Measurements from ENCODE around the gene HMCN1.
"Not testable (repeated sequence)": the region's sequence is repeated elsewhere in the genome, so short reads cannot be mapped to it uniquely, and the experiment has no call there.

HMCN1 gene

GRCh38 chr1:185790194-185790735 is 56.1 kb downstream of the HMCN1 start:
- no peak overlapping the region for H3K4me3 ChIP-seq (ENCODE audit: low read length)
- DNase-seq (ENCODE audit: low read depth, low spot score): no peak

DNA sequence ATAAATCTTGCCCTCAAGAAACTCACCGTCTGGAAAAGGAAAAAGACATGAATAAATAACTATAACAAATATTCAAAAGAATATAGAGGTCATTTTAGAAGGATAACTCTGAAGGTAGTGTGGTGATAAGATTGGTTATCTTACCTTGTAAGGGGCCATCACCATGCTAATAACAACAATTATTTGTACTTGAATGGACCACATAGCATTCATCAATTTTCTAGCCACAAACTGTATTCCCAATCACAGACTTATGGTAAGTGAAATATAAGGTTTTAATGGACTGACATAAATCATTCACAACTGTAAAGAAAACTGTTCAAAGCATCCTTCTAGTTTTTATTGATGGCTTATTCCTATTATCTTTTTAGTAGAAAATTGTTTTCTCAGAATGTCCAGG is 57.8 kb downstream of the HMCN1 start:
- DNase-seq (ENCODE audit: low read depth, low spot score): no peak

GRCh38 chr1:185794495-185794894 is 60.3 kb downstream of the HMCN1 start:
- not testable (repeated sequence) for DNase-seq (ENCODE audit: low read depth, low spot score)

More for the DNA sequence above, 57.8 kb downstream of the HMCN1 start:
- H3K4me3 ChIP-seq (ENCODE audit: low read length): no peak overlapping the region

DNA sequence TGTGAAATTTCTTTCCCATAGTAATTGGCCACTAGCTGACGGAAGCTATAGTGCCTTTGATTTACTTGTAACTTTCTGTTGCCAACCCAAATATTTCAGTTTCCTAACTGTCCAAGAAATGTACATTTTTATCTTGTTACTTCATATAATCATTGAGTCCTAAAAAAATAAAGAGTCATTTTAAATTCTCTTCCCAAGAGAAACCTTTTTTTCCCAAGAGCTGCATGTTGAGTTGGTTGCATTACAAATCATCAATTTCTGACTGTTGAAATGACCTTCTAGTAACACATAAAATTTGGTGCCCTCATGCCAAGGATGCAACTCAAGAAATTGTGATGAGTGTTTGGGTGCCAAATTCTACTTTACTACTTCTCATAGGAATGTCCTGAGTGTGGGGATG is 61.0 kb downstream of the HMCN1 start:
- DNase-seq (ENCODE audit: low read depth, low spot score): no peak
- no peak overlapping the region for H3K4me3 ChIP-seq (ENCODE audit: low read length)

More at GRCh38 chr1:185794495-185794894, 60.3 kb downstream of the HMCN1 start:
- not testable (repeated sequence) for H3K4me3 ChIP-seq (ENCODE audit: low read length)

DNA sequence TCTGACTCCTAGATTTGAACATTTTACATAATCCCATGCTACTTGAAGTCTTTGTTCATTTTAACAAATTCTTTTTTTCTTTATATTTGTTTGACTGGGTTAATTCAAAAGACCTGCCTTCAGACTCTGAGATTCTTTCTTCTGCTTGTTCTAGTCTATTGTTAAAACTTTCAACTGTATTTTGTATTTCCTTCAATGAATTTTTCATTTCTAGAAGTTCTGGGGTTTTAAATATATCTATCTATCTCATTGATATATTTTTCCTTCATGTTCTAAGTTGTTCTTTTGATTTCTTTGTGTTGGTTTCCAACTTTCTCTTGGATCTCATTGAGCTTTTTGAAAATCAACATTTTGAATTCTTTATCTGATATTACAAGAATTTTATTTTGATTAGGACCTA is 64.3 kb downstream of the HMCN1 start:
- no peak overlapping the region for H3K4me3 ChIP-seq (ENCODE audit: low read length)
- DNase-seq (ENCODE audit: low read depth, low spot score): no peak

DNA sequence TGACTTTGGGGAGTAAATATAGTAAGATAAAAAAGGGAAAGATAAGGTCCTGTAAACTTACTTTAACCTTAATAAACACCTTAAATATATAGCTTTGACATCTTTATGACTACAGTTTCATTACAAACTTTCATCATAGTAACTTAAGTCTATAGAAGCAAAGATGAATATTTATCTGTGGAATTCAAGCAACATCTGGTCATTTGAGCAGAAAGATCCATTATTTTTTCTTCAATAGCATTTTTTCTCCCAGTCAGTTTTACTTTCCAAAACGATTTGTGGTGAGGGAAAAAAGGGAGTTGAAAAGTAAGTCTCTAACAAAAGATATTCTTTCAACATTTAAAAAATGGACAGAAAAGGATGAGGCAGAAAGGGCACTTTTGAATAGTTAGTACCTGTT is 69.0 kb downstream of the HMCN1 start:
- H3K4me3 ChIP-seq (ENCODE audit: low read length): no peak overlapping the region
- DNase-seq (ENCODE audit: low read depth, low spot score): no peak

GRCh38 chr1:185804206-185804605 is 70.0 kb downstream of the HMCN1 start:
- no peak for DNase-seq (ENCODE audit: low read depth, low spot score)
- no peak overlapping the region for H3K4me3 ChIP-seq (ENCODE audit: low read length)

DNA sequence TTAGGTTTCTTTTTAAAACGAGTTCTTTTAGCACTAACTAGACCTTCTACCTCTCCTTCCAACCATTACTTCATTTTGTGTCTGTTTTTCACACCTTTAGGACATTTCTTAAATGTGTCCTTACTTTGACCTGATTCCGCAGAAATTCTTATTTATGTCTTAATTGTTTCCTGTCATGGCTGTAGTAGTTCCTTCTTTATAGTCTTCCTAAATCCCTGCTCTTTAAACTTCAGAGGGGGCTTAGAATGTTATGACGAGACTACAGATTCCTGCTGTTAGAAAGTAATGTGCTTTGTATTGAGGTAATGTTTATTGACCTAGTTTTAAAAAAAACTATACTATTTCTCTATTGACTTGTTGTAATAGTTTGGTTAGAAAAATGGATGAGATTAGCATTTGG is 70.4 kb downstream of the HMCN1 start:
- no peak overlapping the region for H3K4me3 ChIP-seq (ENCODE audit: low read length)
- DNase-seq (ENCODE audit: low read depth, low spot score): no peak

- H3K4me3 ChIP-seq (ENCODE audit: low read length): no peak overlapping the region
- DNase-seq (ENCODE audit: low read depth, low spot score): no peak
Measured at GRCh38 chr1:185807275-185807674, 73.1 kb downstream of the HMCN1 start.

DNA sequence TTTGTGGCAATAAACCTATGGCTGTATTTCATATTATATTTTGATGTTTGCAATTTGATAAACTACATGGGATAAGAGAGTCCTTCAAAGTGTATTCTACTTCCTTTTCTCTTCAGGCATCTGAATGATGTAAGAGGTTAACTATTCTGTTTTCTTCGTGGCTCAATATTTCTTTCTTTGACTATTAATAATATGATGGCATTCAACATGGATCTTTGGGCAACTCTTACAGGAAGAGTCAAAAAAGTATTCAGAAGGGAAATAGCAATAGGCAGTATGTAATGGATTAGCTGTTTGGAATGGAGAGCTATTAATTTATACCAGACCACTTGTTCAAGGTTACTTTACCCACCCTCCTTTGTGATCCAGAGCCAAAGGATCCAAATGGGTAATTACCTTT is 74.4 kb downstream of the HMCN1 start:
- DNase-seq (ENCODE audit: low read depth, low spot score): no peak
- H3K4me3 ChIP-seq (ENCODE audit: low read length): no peak overlapping the region

GRCh38 chr1:185811073-185811709 is 77.0 kb downstream of the HMCN1 start:
- no peak overlapping the region for H3K4me3 ChIP-seq (ENCODE audit: low read length)
- no peak for DNase-seq (ENCODE audit: low read depth, low spot score)

DNA sequence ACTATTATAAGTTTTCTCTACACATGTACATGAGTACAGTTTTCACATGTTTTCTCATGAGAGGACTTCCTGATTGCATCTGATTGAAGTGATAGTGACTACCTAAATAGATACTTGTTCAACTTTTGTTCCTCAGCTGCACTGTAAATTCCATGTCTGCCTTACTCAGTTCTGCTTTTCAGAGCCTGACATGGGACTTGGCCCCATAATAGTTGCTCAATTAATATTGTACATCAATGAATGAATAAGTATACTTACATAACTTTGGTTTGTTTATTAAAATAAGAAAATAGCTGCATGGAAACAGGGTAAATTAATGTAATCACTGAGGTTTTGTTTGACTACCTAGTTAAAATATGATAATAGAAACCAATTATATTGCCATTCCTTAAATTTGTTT is 78.7 kb downstream of the HMCN1 start:
- no peak overlapping the region for H3K4me3 ChIP-seq (ENCODE audit: low read length)
- no peak for DNase-seq (ENCODE audit: low read depth, low spot score)

- H3K4me3 ChIP-seq (ENCODE audit: low read length): no peak overlapping the region
- peak; percentile 39 for DNase-seq (ENCODE audit: low read depth, low spot score)
Measured at GRCh38 chr1:185813401-185813979, 79.3 kb downstream of the HMCN1 start.

DNA sequence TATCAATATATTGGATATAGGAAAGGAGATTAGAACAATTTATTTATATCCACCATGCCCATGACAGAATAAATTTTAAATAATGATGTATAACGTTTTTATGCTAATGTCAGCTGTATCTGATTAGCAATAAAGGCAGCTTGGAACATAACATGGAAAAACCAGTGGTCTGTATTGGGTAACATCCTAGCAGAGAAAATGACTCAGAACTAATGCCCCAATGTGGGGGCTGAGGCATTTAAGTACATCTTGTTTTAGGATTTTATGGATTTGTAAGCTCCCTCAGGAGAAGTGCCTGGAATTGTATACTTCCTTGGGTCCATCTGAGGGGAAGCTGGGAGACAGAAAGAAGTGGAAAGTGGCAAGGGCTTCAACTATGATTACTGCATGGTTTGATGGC is 82.3 kb downstream of the HMCN1 start:
- H3K4me3 ChIP-seq (ENCODE audit: low read length): no peak overlapping the region
- DNase-seq (ENCODE audit: low read depth, low spot score): no peak

- H3K4me3 ChIP-seq (ENCODE audit: low read length): no peak overlapping the region
- no peak for DNase-seq (ENCODE audit: low read depth, low spot score)
Measured at GRCh38 chr1:185819798-185820197, 85.6 kb downstream of the HMCN1 start.

GRCh38 chr1:185821612-185822385 is 87.6 kb downstream of the HMCN1 start:
- H3K4me3 ChIP-seq (ENCODE audit: low read length): no peak overlapping the region
- DNase-seq (ENCODE audit: low read depth, low spot score): no peak

- H3K4me3 ChIP-seq (ENCODE audit: low read length): no peak overlapping the region
- no peak for DNase-seq (ENCODE audit: low read depth, low spot score)
Measured at GRCh38 chr1:185823467-185823866, 89.3 kb downstream of the HMCN1 start.

- H3K4me3 ChIP-seq (ENCODE audit: low read length): no peak overlapping the region
- no peak for DNase-seq (ENCODE audit: low read depth, low spot score)
Measured at GRCh38 chr1:185824106-185824505, 89.9 kb downstream of the HMCN1 start.

DNA sequence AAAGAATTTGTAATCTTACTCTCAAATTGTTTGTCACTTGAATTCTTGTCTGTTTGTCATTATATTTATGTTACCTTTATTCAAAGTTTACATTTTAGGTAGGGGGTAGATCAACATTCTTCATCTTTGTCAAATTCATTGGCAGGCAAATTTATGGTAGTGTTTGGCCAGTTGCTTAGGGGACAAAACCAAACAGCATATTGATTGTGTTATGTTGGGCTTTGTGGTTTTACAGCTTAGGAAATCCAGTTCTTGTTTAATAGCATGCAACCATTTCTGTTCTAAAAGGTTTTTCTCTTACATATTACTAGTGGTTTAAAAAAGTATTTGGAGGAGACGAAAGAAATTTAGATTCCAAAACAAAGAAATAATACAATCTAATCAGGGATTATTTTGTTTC is 91.4 kb downstream of the HMCN1 start:
- DNase-seq (ENCODE audit: low read depth, low spot score): no peak
- no peak overlapping the region for H3K4me3 ChIP-seq (ENCODE audit: low read length)

GRCh38 chr1:185834371-185834905 is 100.2 kb downstream of the HMCN1 start:
- no peak overlapping the region for H3K4me3 ChIP-seq (ENCODE audit: low read length)
- no peak for DNase-seq (ENCODE audit: low read depth, low spot score)
